HG03565 (cell line): ENCODE measurements around the gene PHACTR1.
"Not testable (repeated sequence)": the region's sequence is repeated elsewhere in the genome, so short reads cannot be mapped to it uniquely, and the experiment has no call there.

Source experiments
- ATAC-seq: cut with Tn5 transposase; IDR thresholded peaks from one replicate; pipeline ENCODE4 v1.9.1; 2021; ENCODE audit warnings: mild to moderate bottlenecking, moderate library complexity; ENCODE audit not compliant: unreplicated experiment

Gene PHACTR1

DNA sequence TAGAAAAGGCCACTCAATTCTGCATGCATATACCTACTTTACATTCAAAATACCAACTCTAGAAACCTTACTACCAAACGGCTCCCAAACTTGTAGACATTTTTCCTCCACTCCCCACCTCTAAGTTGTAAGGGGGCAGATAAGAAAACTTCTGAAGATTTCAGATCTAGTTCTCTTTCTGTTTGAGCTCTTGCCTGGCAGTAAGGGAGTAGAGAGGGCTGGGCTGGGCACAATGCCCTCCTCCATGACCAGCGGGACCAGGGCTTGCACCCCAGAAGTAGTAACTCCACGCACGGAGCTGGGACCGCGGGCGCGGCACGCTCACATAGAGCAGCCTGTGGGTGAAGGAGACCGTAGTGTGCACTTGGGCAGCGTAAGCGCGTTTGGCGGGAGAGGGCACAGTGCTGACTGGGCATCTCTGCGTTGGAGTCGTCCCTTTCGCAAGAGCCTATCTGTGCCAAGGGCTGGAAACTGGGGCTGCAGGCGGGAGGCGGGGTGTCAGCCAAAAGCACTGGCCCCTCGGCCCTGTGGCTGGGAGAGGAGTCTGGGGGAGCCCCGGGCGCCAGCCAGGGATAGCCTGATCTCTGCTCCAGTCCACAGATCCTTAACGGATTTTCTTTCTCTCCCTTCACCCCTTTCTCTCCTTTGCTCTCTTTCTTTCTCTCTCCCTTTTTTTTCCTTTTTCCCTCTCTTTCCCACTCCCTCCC is 32.4 kb downstream of the PHACTR1 start:
- ATAC-seq = no peak

- ATAC-seq = no peak
Observed at GRCh38 chr6:12749531-12750379, 33.2 kb downstream of the PHACTR1 start.

- no peak for ATAC-seq
Observed at GRCh38 chr6:12750416-12750815, 33.8 kb downstream of the PHACTR1 start.

GRCh38 chr6:12751694-12752325 is 35.2 kb downstream of the PHACTR1 start:
- no peak for ATAC-seq

DNA sequence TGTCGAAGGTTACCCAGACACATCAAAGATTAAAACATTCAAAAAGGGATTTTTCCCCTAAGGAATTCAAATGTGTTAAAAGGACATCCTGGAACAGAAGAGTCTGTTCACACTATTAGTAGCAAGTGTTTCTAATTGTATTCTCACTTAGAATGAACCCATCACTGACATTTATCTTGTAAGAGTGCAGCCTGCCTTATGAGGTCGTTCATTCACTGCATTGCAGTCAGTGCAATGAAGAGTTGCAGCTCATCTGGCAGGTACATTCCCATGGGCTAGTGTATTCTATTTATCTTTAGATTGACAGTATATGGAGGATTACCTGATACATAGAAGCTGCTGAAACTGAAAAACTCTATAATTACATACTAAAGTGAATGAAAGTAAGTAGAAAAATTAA is 36.5 kb downstream of the PHACTR1 start:
- ATAC-seq = no peak

GRCh38 chr6:12760226-12760625 is 43.7 kb downstream of the PHACTR1 start:
- ATAC-seq = no peak

DNA sequence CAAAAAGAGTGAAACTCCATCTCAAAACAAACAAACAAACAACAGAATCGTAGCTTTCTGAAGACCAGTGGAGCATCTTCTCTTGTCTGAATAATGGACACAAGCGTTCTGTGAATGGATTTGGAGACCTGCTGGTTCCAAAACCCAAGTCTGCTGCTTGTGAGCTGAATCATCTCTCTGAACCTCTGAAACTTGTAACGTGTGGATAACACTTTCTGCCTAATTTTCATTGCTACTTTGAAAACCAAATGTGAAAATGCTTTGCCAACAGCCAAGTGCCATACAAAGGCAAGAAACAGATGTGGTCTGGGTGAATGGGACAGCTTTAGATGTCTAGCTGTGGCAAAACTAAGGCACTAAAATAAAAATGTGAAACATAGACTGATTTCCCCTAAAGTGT is 44.3 kb downstream of the PHACTR1 start:
- no peak for ATAC-seq

DNA sequence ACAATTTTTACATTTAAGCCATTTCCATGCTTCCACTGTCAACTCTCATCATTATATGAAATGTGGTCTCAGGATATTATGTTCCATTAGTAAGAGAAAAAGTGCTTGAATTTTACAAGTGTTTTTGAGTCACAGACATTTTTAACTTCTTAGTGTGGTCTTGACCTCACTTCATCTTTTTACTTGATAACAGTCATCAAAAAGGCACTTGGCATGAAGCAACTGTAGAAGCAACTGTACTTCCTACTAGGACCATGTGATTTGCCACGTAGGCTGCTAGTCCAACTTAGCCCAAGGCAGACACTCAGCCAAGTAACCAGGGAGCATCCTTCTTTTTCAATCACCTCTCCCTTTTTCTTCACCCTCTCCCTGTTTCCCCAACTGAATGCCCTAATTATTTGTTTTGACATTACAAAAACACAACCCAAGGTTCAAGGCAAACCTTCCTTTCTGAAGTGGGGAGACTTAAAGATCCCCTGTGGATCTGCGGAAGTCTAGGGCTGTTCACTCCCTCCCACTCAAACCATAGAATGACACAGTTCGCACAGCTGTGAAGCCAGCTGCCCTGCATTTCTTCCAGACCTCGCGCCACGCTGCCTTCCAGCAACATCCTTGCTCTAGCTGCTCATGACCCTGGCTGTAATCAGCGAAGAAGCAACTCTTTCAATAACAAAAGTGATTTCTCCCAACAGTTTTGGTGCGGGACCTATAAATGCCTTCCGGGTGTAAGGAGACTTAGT is 45.0 kb downstream of the PHACTR1 start:
- no peak for ATAC-seq

GRCh38 chr6:12762731-12763434 is 46.3 kb downstream of the PHACTR1 start:
- ATAC-seq = not testable (repeated sequence)

DNA sequence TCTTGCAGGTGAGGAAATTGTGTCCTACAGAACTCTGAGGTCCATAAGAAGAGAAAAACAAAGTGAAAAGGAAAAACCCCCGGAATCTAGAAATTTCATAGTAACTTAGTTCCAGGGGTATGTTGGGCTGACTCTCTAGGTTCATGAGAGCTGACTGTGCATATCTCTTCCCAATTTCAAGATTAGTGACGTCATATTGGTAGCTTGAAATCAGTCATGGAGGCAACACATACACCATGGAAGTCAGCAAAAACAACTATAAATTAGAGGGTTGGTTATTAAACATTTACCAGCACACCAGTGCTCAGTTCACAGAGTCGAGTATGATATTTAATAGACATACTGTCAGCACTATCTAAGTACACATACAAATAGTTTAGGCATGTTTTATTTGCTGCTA is 49.8 kb downstream of the PHACTR1 start:
- ATAC-seq = no peak

GRCh38 chr6:12767016-12767415 is 50.4 kb downstream of the PHACTR1 start:
- no peak for ATAC-seq

DNA sequence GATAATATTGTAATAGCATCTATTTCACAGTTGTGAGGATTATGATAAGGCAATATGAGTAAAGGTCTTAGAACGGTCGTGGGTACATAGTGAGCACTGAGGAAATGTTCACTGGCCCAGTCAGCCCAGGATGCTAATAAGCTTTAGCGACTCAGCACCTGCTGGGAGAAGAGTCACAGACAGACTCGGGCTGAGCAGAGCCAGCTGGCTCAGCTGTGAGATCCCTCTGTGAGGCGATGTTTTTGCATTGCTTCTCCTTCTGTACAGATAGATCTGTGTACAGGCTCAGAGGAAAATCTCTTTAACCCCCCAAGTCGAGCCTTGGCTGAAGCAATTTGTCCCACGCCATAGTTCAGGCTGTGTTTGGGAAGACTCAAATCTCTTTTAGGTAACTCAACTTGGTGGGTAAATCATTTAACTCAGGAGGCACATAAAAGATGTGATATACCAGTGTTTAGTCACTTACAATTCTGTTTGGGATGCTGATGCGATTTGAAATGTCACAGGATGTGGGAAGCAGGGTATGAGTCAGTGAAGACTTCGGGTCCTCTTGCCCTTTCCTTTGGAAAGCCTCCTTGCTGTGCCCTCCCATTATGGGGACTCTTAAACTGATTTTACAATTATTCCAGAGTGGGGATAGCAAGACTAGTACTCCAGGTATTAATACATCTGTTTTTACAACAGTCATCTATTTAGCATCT is 53.1 kb downstream of the PHACTR1 start:
- no peak for ATAC-seq

DNA sequence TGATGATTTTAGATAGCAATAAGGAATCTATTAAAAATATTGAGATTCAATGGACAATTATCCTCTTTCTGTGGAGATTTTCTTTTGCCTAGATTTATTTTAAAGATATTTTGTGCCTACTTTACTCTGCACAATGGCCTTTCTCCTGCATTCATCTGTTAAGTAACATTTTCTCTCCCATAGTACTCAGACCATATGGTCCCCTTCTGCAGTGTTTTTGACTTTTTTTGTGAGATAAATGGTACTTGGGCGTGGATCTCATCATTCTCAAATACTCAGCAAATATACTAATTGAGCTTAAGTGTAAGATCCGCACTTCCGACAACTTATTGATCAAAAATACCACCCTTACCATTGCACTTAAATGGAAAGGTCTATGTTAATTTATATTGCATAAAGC is 55.8 kb downstream of the PHACTR1 start:
- no peak for ATAC-seq

- no peak for ATAC-seq
Observed at GRCh38 chr6:12776291-12776690, 59.7 kb downstream of the PHACTR1 start.

DNA sequence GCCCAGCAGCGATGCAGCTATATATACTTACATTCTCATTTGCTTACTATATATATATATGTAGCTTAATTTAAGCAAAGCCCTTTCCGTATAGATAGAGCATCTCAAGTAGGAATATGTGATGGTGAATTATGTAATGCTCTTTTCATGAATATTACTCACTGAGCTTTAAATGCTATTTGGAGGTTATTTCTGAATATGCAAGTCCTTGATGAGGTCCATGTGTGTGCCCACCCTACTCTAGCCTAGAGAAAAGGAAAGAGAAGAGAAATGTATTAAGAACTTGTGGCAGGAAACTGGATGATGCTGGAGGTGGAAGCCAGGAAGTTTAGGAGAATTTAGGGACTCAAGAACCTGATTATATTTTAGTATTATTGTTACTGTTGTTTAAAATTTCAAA is 63.2 kb downstream of the PHACTR1 start:
- no peak for ATAC-seq

GRCh38 chr6:12782136-12782535 is 65.6 kb downstream of the PHACTR1 start:
- no peak for ATAC-seq

DNA sequence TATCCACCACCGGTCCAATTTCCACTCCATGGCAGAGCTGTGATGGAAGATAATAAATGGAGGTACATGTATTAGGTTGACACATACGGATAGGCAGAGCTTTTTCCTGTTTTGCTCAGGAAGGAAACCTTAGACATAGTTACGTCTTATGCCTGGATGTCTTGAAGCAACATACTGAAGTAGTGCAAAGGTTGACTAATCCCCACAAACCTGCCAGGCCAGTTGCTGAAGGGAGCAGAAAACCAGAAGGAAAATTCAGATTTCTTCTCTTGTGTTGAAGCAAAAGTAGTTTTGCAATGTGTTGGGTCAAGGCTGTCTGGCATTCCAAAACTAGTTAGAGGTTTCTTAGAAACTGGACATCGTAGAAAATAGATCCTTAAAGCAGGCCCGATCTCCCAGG is 68.7 kb downstream of the PHACTR1 start:
- ATAC-seq = no peak

DNA sequence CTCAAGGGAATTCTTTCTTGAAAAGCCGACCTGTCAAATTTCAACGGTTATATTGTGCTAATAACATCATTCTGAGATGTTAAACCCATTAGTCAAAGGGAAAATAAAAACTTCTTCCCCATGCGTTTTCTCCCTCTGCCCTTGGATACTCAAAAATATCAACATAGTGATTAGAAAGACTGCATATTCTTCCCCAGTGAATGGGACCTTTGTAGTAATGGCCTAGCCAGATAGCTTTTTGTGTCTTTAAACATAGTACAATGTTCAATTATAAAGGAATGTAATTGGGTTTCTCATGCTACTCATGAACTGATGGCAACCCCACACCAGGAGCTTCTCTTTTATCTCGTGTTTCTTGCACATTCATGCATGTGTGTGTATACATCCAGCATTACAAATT is 69.4 kb downstream of the PHACTR1 start:
- ATAC-seq = no peak

- ATAC-seq = no peak
Observed at GRCh38 chr6:12791371-12791770, 74.8 kb downstream of the PHACTR1 start.

GRCh38 chr6:12798326-12798725 is 81.8 kb downstream of the PHACTR1 start:
- no peak for ATAC-seq
